Measurements from ENCODE around the gene MYO15A. TPM values are rescaled to one million over a fixed set of nuclear protein-coding genes. Genes with fewer than 3 reads are reported as not detected.
A peak's percentile ranks its signal among the peaks of the same experiment; 100 is the strongest.

MYO15A gene
- total RNA-seq, 1 donor from 2014 or later: 0.25 TPM

- H3K27ac ChIP-seq (replicated peaks): peak overlapping the region; percentile 100
- no peaks in the 10 kb centered on the region for H3K9me3 ChIP-seq (replicated peaks)
- H3K4me1 ChIP-seq: peaks cover 45% of the 10 kb centered on the region
- H3K36me3 ChIP-seq: no peaks in the 10 kb centered on the region
- no peaks in the 10 kb centered on the region for H3K27me3 ChIP-seq (ENCODE audit: low read depth)
- no peak for DNase-seq
- TF ChIP-seq, protein P1, sequence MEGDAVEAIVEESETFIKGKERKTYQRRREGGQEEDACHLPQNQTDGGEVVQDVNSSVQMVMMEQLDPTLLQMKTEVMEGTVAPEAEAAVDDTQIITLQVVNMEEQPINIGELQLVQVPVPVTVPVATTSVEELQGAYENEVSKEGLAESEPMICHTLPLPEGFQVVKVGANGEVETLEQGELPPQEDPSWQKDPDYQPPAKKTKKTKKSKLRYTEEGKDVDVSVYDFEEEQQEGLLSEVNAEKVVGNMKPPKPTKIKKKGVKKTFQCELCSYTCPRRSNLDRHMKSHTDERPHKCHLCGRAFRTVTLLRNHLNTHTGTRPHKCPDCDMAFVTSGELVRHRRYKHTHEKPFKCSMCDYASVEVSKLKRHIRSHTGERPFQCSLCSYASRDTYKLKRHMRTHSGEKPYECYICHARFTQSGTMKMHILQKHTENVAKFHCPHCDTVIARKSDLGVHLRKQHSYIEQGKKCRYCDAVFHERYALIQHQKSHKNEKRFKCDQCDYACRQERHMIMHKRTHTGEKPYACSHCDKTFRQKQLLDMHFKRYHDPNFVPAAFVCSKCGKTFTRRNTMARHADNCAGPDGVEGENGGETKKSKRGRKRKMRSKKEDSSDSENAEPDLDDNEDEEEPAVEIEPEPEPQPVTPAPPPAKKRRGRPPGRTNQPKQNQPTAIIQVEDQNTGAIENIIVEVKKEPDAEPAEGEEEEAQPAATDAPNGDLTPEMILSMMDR (IDR thresholded peaks at IDR 0.05; ENCODE audit: borderline replicate concordance): no peak
- intact Hi-C loops (cut with micrococcal nuclease): no loop called here
- H3K4me3 ChIP-seq: no peak overlapping the region
Observed at GRCh38 chr17:18181358-18181757, 72.8 kb downstream of the MYO15A start.

DNA sequence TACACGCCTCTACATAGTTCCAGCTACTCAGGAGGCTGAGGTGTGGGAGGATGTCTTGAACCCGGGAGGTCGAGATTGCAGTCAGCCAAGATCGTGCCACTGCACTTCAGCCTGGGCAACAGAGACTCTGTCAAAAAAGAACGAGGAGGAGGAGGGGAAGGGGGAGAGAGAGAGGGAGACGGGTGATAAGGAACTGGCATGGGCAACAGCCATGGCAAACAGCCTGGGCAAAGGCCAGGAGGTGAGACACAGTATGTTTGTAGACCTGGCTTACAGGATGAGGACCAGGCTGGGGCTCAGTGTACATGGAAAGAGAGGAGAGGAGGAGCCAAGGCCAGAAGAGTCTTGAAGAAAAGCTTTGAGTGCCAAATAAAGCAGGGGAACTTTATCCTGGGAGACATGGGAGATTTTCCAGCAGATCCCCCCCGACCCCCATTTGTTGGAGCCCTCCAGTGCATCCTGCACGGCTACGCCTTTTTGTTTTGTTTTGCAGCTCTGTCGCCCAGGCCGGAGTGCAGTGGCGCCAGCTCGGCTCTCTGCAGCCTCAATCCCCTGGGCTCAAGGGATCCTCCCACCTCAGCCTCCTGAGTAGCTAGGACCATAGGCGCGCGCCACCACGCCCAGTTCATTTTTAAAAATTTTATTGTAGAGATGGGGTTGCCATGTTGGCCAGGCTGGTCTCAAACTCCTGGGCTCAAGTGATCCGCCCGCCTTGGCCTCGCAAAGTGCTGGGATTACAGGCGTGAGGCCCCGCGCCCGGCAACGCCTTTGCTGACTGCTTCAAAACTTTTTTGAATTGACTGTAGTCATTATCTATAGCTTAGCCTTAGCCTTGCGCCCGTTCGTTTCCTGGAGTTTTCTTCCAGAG is 73.8 kb downstream of the MYO15A start:
- TF ChIP-seq, protein P1 (IDR thresholded peaks at IDR 0.05; ENCODE audit: borderline replicate concordance): no peak
- no peaks in the 10 kb centered on the region for H3K9me3 ChIP-seq (replicated peaks)
- H3K27me3 ChIP-seq (ENCODE audit: low read depth): no peaks in the 10 kb centered on the region
- peaks cover 55% of the 10 kb centered on the region for H3K4me1 ChIP-seq
- H3K27ac ChIP-seq (replicated peaks): peak overlapping the region; percentile 100
- peak; percentile 49 for DNase-seq
- no peaks in the 10 kb centered on the region for H3K36me3 ChIP-seq
- intact Hi-C loops (cut with micrococcal nuclease): no loop called here
- H3K4me3 ChIP-seq: peak overlapping the region; percentile 94

DNA sequence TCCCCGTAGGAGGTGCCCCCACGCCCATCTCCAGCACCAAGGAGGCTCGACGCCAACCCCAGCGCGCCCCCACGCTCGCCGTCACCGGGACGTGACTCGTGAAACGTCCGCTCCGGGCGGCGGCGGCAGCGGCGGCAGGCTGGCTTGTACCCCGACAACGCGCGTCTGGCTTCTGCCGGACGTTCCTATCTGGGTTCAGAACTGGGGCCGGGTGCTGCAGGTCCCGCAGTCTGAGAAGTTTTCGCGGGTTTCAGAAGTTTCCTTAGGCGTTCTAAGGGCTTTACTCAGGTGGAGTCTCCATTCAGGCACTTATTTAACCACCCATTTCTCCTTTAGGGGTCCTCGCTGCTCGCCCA is 74.4 kb downstream of the MYO15A start:
- peak overlapping the region; percentile 100 for H3K27ac ChIP-seq (replicated peaks)
- TF ChIP-seq, protein P1 (IDR thresholded peaks at IDR 0.05; ENCODE audit: borderline replicate concordance): no peak
- intact Hi-C loops (cut with micrococcal nuclease): no loop called here
- H3K27me3 ChIP-seq (ENCODE audit: low read depth): no peaks in the 10 kb centered on the region
- H3K9me3 ChIP-seq (replicated peaks): no peaks in the 10 kb centered on the region
- H3K36me3 ChIP-seq: no peaks in the 10 kb centered on the region
- DNase-seq: peak; percentile 91
- H3K4me3 ChIP-seq: peak overlapping the region; percentile 94
- peaks cover 61% of the 10 kb centered on the region for H3K4me1 ChIP-seq

DNA sequence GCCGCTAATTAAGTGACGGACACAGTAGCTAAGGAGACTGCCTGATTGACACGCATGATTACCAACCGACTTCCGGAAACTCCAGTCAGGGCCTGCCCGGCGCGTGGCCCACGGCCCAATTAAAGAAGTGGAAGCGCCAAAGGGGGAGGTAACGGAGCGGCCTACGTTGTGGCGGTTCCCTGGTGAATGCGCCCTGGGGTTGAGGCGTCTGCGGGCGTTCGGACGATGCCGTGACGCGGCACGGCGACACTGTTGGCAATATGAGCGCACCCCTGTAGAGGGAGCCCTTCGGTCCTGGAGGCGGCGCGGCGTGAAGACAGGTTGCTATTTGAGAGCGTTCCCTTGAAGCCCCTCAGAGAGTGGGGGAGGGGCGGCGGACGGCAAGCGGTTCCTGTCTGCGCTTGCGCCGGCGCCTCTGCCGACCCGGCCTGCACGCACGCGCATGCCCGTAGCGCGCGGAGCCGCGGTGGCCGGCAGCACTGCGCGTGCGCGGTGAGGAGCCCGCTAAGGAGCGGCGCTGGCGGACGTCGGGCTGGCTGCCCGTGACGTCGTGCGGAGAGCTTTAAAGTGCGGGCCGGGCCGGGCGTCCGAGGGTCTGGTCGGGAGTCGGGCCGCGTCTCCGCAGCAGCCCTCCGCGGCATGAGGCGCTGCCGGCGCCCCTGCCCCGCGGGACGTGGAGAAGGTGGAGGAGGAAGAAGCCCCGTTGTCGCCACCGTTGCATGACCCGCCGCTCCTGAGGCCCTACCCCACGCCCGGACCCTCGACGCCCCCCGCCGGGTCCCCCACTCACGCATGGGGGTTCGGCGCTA is 75.0 kb downstream of the MYO15A start, which contains the start of gene ALKBH5:
TSS of gene ALKBH5 (plus strand) at position 495 of the 809 bp plus-strand sequence. CDS start 416 bp downstream, outside the sequence.
- H3K27me3 ChIP-seq (ENCODE audit: low read depth): no peaks in the 10 kb centered on the region
- peak within 1 kb of the TSS; percentile 100 for H3K27ac ChIP-seq (replicated peaks)
- TF ChIP-seq, protein P1 (IDR thresholded peaks at IDR 0.05; ENCODE audit: borderline replicate concordance): peak; percentile 42
- H3K4me3 ChIP-seq: peak within 1 kb of the TSS; percentile 94
- H3K36me3 ChIP-seq: no peaks in the 10 kb centered on the region
- peak; percentile 96 for DNase-seq
- intact Hi-C loops (cut with micrococcal nuclease): no loop called here
- peaks cover 67% of the 10 kb centered on the region for H3K4me1 ChIP-seq
- H3K9me3 ChIP-seq (replicated peaks): no peaks in the 10 kb centered on the region

DNA sequence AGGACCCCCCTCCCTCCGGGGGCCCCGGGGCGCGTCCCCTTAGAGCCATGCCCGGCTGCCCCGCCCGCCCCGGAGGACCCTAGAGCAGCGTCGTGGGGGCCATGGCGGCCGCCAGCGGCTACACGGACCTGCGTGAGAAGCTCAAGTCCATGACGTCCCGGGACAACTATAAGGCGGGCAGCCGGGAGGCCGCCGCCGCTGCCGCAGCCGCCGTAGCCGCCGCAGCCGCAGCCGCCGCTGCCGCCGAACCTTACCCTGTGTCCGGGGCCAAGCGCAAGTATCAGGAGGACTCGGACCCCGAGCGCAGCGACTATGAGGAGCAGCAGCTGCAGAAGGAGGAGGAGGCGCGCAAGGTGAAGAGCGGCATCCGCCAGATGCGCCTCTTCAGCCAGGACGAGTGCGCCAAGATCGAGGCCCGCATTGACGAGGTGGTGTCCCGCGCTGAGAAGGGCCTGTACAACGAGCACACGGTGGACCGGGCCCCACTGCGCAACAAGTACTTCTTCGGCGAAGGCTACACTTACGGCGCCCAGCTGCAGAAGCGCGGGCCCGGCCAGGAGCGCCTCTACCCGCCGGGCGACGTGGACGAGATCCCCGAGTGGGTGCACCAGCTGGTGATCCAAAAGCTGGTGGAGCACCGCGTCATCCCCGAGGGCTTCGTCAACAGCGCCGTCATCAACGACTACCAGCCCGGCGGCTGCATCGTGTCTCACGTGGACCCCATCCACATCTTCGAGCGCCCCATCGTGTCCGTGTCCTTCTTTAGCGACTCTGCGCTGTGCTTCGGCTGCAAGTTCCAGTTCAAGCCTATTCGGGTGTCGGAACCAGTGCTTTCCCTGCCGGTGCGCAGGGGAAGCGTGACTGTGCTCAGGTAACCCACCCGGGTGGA is 75.8 kb downstream of the MYO15A start:
- H3K36me3 ChIP-seq: no peaks in the 10 kb centered on the region
- no peaks in the 10 kb centered on the region for H3K27me3 ChIP-seq (ENCODE audit: low read depth)
- H3K4me3 ChIP-seq: peak overlapping the region; percentile 94
- intact Hi-C loops (cut with micrococcal nuclease): no loop called here
- DNase-seq: peak; percentile 45
- TF ChIP-seq, protein P1 (IDR thresholded peaks at IDR 0.05; ENCODE audit: borderline replicate concordance): no peak
- H3K4me1 ChIP-seq: peaks cover 75% of the 10 kb centered on the region
- peak overlapping the region; percentile 100 for H3K27ac ChIP-seq (replicated peaks)
- no peaks in the 10 kb centered on the region for H3K9me3 ChIP-seq (replicated peaks)
